Embryonic facial prominence (tissue), 1 donor: ENCODE data around the gene RALGAPB.
"Not testable (repeated sequence)": the region's sequence is repeated elsewhere in the genome, so short reads cannot be mapped to it uniquely, and the experiment has no call there.

Experiments used
- DNase-seq: peaks from one replicate; pipeline ENCODE4 v3.0.0-alpha.2; 2016; ENCODE audit errors: extremely low spot score

RALGAPB gene

GRCh38 chr20:38585404-38586180 is 112.9 kb downstream of the RALGAPB start:
- DNase-seq, result no peak

GRCh38 chr20:38586181-38586525 is 113.5 kb downstream of the RALGAPB start:
- DNase-seq, result no peak

- no peak for DNase-seq
Observed at GRCh38 chr20:38588303-38588702, 115.7 kb downstream of the RALGAPB start.

GRCh38 chr20:38589351-38589750 is 116.7 kb downstream of the RALGAPB start:
- no peak for DNase-seq

- no peak for DNase-seq
Observed at GRCh38 chr20:38589967-38590675, 117.5 kb downstream of the RALGAPB start.

GRCh38 chr20:38590676-38591473 is 118.2 kb downstream of the RALGAPB start:
- DNase-seq, result no peak

GRCh38 chr20:38591474-38592410 is 119.1 kb downstream of the RALGAPB start:
- no peak for DNase-seq

- DNase-seq, result not testable (repeated sequence)
Observed at GRCh38 chr20:38592411-38592790, 119.8 kb downstream of the RALGAPB start.

- DNase-seq, result not testable (repeated sequence)
Observed at GRCh38 chr20:38594281-38594680, 121.6 kb downstream of the RALGAPB start.

- not testable (repeated sequence) for DNase-seq
Observed at GRCh38 chr20:38595886-38596285, 123.2 kb downstream of the RALGAPB start.

GRCh38 chr20:38599410-38599882 is 126.8 kb downstream of the RALGAPB start:
- no peak for DNase-seq

GRCh38 chr20:38600057-38600456 is 127.4 kb downstream of the RALGAPB start:
- no peak for DNase-seq

- DNase-seq, result no peak
Observed at GRCh38 chr20:38601216-38602184, 128.9 kb downstream of the RALGAPB start, which contains the start of gene ARHGAP40. TSS of gene ARHGAP40 (plus strand) at chr20:38601809.

- no peak for DNase-seq
Observed at GRCh38 chr20:38602185-38602581, 129.5 kb downstream of the RALGAPB start.

- no peak for DNase-seq
Observed at GRCh38 chr20:38603286-38603685, 130.6 kb downstream of the RALGAPB start.

- no peak for DNase-seq
Observed at GRCh38 chr20:38604873-38605303, 132.2 kb downstream of the RALGAPB start.

- no peak for DNase-seq
Observed at GRCh38 chr20:38607351-38607750, 134.7 kb downstream of the RALGAPB start.

GRCh38 chr20:38608188-38608587 is 135.5 kb downstream of the RALGAPB start:
- no peak for DNase-seq

GRCh38 chr20:38609815-38610214 is 137.2 kb downstream of the RALGAPB start:
- DNase-seq, result no peak

GRCh38 chr20:38610521-38610920 is 137.9 kb downstream of the RALGAPB start:
- no peak for DNase-seq
